GM19328 (cell line): ENCODE results near the gene DCUN1D4.

ENCODE experiments used
- ATAC-seq: cut with Tn5 transposase; IDR thresholded peaks from one replicate; pipeline ENCODE4 v1.9.1; 2021; ENCODE audit warnings: mild to moderate bottlenecking, moderate library complexity; ENCODE audit not compliant: unreplicated experiment

Gene DCUN1D4

DNA sequence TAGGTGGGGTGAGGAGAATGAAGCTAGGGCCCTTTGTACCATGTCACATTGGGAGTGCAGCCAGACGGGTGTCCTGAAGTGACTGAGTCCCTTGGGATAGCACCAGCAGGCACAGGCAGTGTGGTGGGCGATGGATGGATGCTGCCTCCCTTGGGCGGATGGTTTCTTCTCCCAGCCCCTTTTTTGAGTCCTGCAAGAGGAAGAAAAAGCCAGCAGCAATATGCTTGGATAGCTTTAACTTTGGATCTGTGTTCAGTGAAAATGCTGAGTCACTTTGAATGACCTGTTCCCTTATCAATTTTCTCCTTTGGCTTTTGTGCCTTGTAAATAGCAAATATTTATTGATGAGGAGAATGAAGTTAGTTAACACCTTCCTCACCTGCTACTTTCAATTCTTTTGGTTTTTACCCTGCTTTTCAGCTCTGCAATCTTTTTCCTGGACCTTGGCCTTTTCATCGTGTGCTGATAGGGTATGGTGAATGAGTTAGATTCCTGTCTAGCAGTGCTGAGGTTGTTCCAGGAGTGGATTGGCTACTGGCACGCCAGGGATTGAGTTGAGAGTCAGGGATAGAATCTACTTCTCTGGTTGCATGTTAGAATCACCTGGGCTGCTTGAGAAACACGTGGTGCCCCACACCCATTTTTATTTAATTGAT lies 10.2 kb downstream of the DCUN1D4 start:
- no peak for ATAC-seq

DNA sequence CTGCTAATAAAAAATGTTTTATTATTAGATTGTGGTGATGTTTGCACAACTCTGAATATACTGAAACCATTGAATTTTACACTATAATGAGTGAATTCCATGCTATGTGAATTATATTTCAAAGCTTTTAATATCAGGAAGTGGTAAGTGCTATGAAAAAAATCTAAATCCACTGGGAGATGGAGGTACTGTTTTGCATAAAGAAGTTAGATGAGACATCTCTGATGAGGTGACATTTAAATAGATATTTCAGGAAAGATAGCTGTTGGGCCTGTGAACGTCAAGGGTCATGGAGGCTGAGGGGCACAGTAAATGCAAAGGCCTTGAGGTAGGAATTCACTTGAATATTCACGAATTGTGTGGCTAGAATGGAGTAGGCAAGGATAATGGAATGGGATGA lies 12.3 kb downstream of the DCUN1D4 start:
- no peak for ATAC-seq

DNA sequence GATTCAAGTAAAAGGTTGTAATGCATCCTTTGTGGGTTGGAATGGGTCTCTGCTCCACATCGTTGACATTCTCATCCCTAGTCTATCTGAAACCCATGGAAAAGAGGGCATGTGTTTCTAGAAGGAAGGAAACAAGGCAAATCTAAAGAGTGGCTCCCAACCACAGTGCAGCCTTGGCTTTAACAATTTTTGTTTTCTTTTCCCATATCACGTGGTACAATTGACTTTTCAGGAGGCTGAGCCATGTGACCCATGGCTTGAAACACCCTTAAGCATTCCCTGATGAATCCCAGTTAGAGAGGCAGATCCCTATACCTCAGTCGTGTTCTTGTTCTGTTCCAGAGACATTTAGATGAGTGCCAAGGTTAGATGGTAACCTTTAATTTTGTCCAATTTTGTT lies 12.8 kb downstream of the DCUN1D4 start:
- no peak for ATAC-seq

DNA sequence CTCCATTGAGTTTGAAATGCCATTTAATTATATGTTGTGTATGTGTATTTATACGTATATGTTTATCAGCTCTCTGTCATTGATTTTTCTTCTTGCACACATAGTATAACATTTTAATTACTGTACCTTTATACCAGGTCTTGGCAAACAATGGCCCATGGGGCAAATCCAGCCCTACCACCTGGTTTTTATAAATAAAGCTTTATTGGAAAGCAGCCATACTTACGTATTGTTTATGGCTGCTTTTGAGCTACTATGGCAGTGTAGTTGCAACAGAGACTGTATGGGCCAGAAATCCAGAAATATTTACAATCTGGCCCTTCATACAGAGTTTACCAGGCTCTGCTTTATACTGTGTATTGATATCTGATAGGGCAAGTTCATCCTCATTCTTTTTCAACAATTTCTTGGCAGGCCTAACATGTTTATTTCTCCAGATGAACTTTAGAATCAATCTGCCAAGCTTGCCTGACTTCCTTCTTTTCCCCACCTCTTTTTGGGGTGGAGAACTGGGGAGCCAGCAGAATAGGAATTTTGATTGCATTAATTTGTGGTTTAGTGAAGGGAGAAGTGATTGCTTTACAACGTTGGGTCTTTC lies 15.8 kb downstream of the DCUN1D4 start:
- no peak for ATAC-seq

DNA sequence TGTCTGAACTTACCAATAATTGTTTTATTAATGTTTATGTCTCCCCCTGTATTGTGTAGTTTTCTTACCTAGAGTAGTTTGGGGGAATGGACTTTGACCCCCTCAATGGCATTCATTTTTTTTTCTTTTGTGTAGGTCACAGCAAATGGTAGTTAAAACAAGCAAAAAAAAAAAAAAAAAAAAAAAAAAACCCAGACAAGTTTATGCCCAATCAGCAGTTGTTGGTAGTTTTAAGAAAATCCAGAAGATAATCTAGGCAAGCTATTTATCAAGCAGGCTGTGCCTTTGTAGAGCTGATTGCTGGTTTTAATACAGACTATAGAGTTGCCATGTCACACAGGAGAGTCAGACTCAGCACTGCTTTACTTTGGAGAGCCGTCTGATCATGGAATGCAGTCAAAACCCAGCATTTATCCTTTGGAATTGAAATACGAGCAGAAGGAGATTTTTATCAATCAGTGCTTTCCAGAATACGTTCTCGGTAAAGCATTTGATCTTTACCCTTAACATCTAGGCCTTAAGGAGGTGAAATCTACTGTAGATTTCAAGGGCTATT lies 16.6 kb downstream of the DCUN1D4 start:
- no peak for ATAC-seq

DNA sequence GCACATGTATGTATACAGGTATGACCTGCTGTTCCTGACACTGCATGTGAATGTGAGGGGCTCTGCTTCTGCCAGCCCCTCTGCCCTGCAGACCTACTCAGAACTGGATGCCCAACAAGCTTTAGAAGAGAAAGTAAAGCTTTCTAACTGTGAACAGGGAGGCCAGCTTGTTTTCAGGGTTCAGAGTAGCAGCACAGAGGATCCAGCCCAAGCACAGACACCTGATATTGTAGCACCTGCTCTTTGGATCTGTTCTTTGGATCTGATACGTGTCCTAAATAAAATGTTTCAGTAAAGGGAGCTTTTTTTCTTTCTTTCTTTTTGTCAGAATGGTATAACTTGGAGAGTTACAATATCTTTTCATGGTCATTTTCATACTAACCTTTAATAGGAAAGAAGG lies 19.2 kb downstream of the DCUN1D4 start:
- no peak for ATAC-seq

DNA sequence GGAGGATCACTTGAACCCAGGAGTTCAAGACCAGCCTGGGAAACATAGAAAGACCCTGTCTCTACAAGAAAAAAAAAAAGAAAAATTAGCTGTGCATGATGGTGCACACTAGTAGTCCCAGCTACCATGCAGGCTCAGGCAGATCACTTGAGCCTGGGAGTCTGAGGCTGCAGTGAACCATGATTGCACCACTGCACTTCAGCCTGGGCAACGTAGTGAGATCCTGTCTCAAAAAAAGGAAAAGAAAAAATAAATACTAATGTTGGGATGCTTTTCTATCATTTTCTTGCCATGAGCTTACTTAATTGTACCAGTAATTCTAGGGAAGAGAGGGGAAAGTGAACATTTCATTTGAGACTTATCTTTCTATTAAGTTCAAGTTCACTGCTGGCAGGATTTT lies 19.8 kb downstream of the DCUN1D4 start:
- no peak for ATAC-seq

DNA sequence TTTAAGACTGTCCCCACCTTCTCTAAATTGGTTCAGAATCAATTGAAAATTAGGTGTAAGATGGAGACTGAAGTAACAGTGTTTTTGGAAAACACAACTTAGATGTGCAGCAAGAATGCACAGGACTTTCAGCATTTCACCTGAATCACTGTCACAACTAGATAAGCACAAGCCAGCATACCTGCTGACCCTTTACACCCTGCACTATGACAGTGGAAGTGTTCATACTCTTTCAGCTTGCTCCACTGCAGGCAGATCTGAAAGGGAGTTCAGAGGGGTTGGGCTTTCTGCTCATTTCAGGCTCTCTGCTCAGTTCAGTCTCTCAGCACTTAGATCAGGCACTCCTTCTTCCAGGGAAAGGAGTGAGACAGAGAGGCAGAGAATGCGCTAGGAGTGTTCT lies 22.8 kb downstream of the DCUN1D4 start:
- no peak for ATAC-seq

DNA sequence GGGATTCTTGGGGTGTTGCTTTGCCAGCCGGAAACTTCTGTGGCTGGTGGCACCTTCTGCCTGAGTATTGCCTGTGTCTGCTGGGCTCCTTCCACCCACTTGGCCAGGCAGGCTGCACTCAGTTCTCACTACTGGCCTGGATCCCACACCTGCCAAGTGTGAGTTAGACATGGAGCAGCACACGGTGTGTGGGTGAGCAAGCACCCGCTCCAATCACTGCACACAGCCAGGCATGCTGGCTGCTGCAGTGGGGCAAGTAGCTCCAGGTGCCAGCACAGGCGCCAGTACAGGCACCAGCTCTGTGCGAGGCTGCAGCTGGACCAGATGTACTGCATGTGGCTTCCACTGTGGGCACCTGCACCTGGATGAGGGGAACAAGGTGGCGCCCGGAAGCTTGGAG lies 23.9 kb downstream of the DCUN1D4 start:
- ATAC-seq: no peak

DNA sequence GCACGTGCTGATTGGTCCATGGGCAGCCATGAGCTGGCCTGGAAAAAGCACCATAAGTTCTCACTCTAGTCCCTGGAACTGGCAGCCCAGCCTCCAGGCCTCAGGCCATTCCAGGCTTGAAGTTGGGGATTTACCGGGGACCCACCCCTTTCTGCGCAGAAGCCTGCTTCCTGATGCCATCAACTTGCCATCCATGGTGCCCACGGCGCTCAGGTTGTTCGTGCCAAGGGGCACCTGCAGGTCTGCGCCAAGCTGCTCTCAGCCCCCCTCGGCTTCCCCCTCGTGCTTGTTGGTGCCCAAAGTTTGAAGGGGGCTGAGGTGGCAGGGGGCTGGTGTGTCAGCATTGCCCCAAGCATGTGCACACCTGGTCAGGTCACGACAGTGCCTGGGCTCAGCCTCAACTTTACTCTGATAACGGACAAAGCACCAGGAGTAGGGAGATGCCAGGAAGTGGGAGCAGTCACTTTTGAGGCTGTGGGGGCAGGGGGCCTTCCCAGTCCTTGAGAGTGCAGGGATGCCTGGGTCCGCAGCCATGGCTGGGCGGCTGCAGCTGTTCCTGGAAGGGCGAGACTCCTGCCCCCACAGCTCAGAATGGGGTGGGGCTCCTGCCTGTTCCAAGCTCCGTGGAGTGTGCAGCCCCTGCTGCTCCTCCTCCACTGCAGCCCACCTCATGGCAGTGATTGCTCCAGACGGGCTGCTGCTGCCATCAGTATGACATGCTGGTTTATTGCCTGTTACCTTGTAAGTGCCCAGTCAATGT lies 24.9 kb downstream of the DCUN1D4 start:
- ATAC-seq: no peak

DNA sequence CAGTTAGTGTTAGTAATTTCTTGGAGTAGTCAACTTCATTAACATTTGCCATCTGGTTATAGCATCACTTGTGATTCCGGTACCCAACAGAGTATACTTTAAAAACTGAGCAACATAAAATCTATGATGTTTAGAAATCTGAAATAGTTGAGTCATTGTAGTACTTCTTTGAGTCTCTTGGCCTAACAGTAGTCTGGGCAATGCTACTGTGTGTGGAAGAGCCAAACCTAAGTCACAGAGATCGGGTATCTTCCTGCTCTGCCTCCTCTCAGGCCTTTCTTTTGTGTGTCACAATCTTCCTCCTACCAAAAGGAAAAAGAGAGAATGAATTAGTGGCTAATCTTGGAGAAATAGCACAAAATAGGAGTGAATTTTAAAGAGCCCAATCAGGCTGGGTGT lies 25.5 kb downstream of the DCUN1D4 start:
- no peak for ATAC-seq

DNA sequence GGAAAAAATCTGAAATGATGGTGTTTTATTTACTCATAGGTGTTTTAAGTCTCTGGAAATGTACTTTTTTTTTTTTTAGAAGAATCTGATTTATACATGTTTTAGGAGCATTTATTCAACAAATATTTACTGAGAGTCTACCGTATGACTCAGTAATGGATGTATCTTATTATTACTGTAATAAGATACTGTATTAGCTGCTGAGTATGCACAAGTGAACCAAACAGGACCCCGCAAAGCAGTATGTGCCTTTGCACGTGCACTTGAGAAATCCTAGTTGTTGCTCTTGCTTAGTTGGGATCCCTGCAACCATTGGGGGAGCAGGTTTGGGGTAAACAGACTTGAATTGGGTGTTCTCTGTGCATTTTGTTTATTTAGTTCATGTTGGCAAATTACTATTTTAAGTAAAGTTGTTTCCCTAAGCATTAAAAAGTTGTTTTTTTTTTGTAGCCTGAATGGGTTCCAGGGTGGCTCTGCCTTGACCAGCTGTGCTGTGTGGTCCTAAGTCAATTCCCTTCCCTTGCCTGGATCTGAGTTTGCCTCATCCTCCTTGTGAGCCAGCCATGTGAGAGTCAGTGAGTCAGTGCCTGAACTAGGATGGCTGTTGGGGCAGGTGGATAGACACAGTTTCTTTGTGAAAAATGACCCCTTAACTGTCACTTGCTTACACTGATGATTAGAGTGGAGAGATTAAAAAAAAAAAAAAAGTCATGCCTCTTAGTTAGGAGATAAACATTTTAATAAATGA lies 27.7 kb downstream of the DCUN1D4 start:
- ATAC-seq: no peak

DNA sequence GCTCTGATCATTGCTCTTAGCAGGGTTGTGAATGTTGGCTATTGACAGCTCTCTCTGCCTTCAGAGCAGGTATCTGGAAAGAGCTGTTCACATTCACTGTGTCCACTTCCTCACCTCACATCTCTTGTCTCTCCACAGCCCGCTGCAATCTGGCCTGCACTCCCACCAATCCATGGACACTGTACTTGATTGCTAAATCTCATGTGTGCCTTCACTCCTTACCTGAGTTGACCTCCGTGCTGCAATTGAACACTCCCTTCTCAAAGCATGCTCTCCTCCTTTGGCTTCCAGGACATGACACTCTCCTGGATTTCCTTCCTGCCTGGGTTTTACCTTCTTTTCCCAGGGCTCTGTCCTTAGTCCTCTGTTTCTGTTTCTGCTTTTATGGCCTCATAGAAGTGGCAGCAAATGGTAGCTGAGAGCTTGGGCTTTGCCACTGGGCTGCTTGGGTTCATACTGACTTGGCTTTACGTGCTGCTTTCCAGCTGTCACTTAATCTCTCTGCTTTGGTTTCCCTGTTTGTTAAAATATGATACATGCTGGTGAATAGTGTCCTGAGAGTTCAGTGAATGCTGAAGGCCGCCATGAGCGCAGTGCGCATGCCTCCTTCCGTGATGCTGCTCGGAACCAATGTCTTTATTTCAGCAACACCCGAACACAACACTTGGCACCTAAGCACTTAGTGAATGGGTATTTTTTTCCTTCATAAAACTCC lies 29.5 kb downstream of the DCUN1D4 start:
- no peak for ATAC-seq

DNA sequence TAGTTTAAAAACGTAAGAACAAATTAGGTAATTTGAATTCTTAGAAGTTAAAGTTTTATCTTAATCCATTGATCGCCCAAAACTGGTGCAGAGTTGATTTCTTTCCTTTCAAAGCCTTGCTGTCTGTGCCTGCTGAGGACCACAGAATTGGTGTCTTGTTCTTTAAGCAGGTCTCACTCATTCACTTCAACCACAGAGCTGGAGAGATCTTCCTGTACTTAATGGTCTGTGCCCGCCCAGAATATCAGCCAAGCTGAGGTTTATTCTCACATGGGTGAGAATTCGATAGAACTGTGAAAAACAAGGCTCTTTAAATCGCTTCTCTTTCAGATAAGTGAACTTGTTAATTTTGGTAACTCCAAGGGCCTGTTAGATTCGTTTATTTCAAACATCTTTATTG lies 31.6 kb downstream of the DCUN1D4 start:
- ATAC-seq: no peak

DNA sequence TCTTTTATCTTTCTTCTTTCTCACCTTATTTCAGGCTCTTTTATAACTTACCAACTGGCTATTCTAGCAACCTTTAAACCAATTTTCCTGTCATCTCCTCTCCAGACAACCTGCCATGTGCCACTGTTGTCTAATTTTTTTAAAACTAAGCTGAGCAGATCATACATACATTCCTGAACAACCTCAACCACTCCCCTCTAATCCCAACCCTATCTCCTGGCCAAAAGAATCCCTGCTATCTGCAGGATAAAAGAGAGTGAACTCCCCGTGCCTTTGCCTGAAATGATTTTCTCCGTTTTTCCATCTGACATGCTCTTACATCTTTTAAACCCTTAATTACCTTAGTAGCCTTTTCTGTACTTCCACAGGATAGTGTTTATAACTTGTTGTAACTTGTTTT lies 35.5 kb downstream of the DCUN1D4 start:
- ATAC-seq: no peak

DNA sequence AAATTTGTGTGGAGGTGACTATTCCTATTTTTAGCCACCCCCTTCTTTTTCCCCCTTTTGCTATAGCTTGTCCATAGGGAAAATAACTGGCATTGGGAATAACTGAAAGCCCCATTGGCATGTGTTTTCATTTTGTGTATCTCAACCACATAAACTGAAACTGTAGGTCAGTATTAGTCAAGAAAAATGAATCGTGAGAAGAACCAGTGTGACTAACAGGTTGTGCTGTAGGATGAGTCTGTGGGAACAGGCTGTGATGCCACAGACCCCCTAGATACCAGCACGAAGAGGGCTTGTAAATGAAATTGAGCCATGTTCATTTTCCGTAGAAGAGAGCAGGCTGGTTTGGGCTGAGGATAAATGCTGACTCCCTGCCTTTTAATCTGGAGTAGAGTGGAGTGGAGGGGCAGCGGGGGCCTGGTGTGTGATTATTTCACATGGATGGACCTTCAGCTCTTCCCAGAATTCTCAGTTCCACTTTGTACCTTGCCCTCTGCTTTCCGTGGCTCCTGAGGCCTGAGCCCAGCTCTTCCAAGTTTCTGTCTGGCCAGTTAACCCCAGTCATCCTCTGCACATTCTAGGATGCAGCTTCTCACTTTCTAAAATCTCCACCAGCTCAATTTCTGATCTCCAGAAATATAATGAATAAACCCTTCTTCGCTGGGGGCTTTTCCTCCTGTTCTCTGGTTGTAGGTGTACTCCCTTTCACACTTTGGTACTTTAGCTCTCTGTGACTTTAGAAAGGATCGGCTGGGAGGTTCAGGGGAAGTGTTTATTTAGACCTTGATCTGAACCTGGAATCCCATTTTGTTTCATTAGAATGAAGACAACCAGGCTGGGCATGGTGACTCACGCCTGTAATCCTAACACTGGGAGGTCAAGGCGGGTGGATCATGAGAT lies 37.3 kb downstream of the DCUN1D4 start:
- ATAC-seq: no peak

DNA sequence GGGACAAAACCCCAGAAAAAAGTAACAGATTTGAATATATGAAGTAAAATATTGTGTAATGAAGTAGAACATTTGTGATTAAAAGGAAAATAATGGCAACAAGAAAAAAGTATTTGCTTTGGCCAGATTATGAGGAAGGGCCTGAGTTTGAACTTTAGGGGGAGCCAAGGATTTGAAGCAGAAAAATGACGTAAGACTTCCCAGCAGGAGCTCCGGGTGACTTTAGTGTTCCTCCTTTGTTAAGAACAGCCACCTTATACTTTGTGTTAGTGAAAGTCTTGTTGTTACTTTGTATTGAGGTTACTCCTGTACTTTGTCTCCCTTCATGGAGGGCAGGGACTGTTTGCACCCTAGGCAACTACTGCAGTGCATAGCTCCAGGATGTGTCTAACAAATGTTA lies 41.1 kb downstream of the DCUN1D4 start:
- no peak for ATAC-seq

DNA sequence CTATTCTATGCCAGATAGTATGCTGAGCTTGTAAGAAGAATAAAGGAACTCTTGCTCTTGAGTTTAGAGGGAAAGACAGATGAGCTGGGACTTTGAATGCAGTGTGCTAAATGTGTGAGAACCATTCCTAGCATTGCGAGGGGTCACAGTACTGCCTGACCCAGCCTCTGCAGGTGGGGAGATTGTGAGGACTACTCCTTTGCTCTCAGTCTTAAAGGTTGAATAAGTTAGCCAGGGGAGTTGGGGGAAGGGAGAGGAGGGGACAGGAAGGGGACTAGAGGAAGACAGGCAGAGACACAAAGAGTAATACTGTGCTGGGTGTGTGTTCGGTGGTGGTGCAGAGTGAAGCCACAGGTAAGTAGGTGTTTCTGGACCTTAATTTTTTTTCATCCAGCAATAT lies 41.7 kb downstream of the DCUN1D4 start:
- ATAC-seq: no peak

DNA sequence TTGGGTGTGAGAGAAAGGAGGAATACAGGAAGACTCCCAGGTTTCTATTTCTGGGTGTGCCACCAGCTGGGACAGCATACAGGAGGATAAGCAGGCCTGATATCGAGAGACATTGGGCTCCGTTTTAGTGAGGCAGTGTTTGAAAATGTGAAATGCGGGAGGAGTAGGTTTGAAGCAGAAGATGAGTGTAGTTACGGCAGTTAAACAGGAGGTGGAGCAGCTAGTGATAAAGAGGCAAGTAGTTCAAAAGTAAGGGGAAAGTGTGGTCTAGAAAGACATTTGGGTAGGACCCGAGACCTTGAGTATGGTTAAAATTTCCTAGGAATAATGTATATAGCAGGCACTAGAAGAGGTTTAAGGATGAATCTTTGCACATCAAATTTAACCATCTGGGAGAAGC lies 42.4 kb downstream of the DCUN1D4 start:
- peak; percentile 69 for ATAC-seq

DNA sequence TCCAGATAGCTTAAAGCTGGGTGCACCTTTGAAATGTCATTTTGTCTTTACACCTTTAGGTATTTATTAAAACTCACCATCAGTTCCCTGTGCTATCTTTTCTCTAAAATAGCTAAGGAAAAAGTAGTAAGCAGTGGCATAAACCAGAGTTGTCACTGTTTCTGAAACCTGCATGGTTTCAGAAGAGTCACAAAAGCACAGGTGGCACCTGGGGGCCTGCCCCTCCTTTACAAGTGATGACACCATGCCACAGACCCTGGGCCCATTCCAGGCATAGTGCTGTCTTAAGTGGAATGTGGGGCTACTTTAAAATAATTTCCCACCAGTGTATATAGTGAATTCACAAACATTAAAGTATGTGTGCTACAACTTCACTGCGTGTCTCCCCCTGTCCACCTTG lies 47.8 kb downstream of the DCUN1D4 start:
- ATAC-seq: no peak
